Uterus (tissue), 2 donors: ENCODE data around the gene CCDC34.
"Not testable (repeated sequence)": the region's sequence is repeated elsewhere in the genome, so short reads cannot be mapped to it uniquely, and the experiment has no call there.

Experiments used
- CTCF ChIP-seq, 4 experiments: fragments of 200-600 bp in 2 of 4; fragments of 450-650 bp in 2 of 4; sonication (generic) in 2 of 4; IDR thresholded peaks; one replicate each; pipeline ENCODE4 v1.5.1; 2016 to 2019; ENCODE audit warnings: antibody characterized with exemption in 4 of 4, mild to moderate bottlenecking in 2 of 4, moderate library complexity in 1 of 4
- POLR2A ChIP-seq, 2 donors: fragments of 450-650 bp; IDR thresholded peaks; one replicate each; pipeline ENCODE4 v1.6.1; 2016; ENCODE audit warnings: antibody characterized with exemption in 2 of 2, mild to moderate bottlenecking in 1 of 2, moderate library complexity in 1 of 2

- not testable (repeated sequence) for TF ChIP-seq POLR2A, CTCF (IDR thresholded peaks at IDR 0.05)
Measured at GRCh38 chr11:27322196-27322595, 40.8 kb downstream of the CCDC34 start.
